H9 (cell line): ENCODE results near the gene NDUFS6. TPM values are rescaled to one million over a fixed set of nuclear protein-coding genes. Genes with fewer than 3 reads are reported as not detected.

Source experiments
- DNase-seq: peaks from one replicate; pipeline ENCODE4 v3.0.0-alpha.2; 2017
- H2AFZ ChIP-seq: one replicate; pipeline ENCODE4 v1.6.1; 2013; ENCODE audit warnings: mild to moderate bottlenecking, low read length, control low read depth, moderate library complexity
- H2AK5ac ChIP-seq: 2 replicates; pipeline ENCODE4 v1.6.1; 2013; ENCODE audit warnings: low read length, control low read depth, mixed read lengths; ENCODE audit not compliant: insufficient read length
- H2BK120ac ChIP-seq: one replicate; pipeline ENCODE4 v1.6.1; 2013; ENCODE audit warnings: low read depth, mild to moderate bottlenecking, low read length, control low read depth, inconsistent platforms; ENCODE audit not compliant: poor library complexity, severe bottlenecking
- H2BK12ac ChIP-seq: 2 replicates; pipeline ENCODE4 v1.6.1; 2013; ENCODE audit warnings: low read length, control low read depth, mixed read lengths, low read depth; ENCODE audit not compliant: insufficient read length
- H2BK15ac ChIP-seq: 2 replicates; pipeline ENCODE4 v1.6.1; 2013; ENCODE audit warnings: low read depth, low read length, control low read depth
- H2BK20ac ChIP-seq: one replicate; pipeline ENCODE4 v1.6.1; 2013; ENCODE audit warnings: low read depth, mild to moderate bottlenecking, low read length, control low read depth, inconsistent platforms; ENCODE audit not compliant: poor library complexity, severe bottlenecking
- H2BK5ac ChIP-seq: 2 replicates; pipeline ENCODE4 v1.6.1; 2013; ENCODE audit warnings: low read length, control low read depth, mixed read lengths; ENCODE audit not compliant: insufficient read length
- H3K14ac ChIP-seq: 2 replicates; pipeline ENCODE4 v1.6.1; 2013; ENCODE audit warnings: low read length, control low read depth; ENCODE audit not compliant: insufficient read depth
- H3K18ac ChIP-seq: 2 replicates; pipeline ENCODE4 v1.6.1; 2013; ENCODE audit warnings: low read depth, mild to moderate bottlenecking, mixed read lengths, low read length, control low read depth; ENCODE audit not compliant: insufficient read length
- H3K23ac ChIP-seq: 2 replicates; pipeline ENCODE4 v1.6.1; 2013; ENCODE audit warnings: low read length, control low read depth, mixed read lengths, low read depth; ENCODE audit not compliant: insufficient read length
- H3K23me2 ChIP-seq: 2 replicates; pipeline ENCODE4 v1.6.1; 2013; ENCODE audit warnings: low read depth, mild to moderate bottlenecking, mixed read lengths, low read length, control low read depth; ENCODE audit not compliant: insufficient read length, poor library complexity, severe bottlenecking
- H3K27ac ChIP-seq: 2 replicates; pipeline ENCODE4 v1.5.1; 2013; ENCODE audit warnings: low read length, control low read depth, mixed read lengths, low read depth; ENCODE audit not compliant: insufficient read length
- H3K27me3 ChIP-seq: 2 replicates; pipeline ENCODE4 v1.6.1; 2013; ENCODE audit warnings: low read length, control low read depth, inconsistent platforms; ENCODE audit not compliant: insufficient read depth
- H3K4ac ChIP-seq: 2 replicates; pipeline ENCODE4 v1.6.1; 2013; ENCODE audit warnings: low read depth, mild to moderate bottlenecking, control low read depth, inconsistent platforms, low read length, moderate library complexity
- H3K4me1 ChIP-seq: 2 replicates; pipeline ENCODE4 v1.6.1; 2013; ENCODE audit warnings: low read length, control low read depth, inconsistent platforms; ENCODE audit not compliant: insufficient read depth
- H3K4me2 ChIP-seq: 2 replicates; pipeline ENCODE4 v1.6.1; 2013; ENCODE audit warnings: low read length, control low read depth, mixed read lengths; ENCODE audit not compliant: insufficient read length, insufficient read depth
- H3K56ac ChIP-seq: 2 replicates; pipeline ENCODE4 v1.6.1; 2013; ENCODE audit warnings: low read depth, mild to moderate bottlenecking, mixed read lengths, low read length, control low read depth; ENCODE audit not compliant: insufficient read length
- H3K79me1 ChIP-seq: 2 replicates; pipeline ENCODE4 v1.6.1; 2013; ENCODE audit warnings: low read depth, mild to moderate bottlenecking, moderate library complexity, low read length, control low read depth, inconsistent platforms; ENCODE audit not compliant: insufficient read depth, poor library complexity, severe bottlenecking
- H3K79me2 ChIP-seq: 2 replicates; pipeline ENCODE4 v1.6.1; 2013; ENCODE audit warnings: low read length, control low read depth, inconsistent platforms; ENCODE audit not compliant: insufficient read depth
- H3K9ac ChIP-seq: 2 replicates; pipeline ENCODE4 v1.6.1; 2013; ENCODE audit warnings: low read length, control low read depth, mixed read lengths; ENCODE audit not compliant: insufficient read length; ENCODE audit errors: extremely low read depth
- H3K9me3 ChIP-seq: one replicate; pipeline ENCODE4 v1.6.1; 2013; ENCODE audit warnings: low read depth, low read length, inconsistent platforms; ENCODE audit not compliant: control insufficient read depth
- H3T11ph ChIP-seq: one replicate; pipeline ENCODE4 v1.6.1; 2013; ENCODE audit warnings: mild to moderate bottlenecking, low read length, control low read depth, inconsistent platforms
- H4K20me1 ChIP-seq: one replicate; pipeline ENCODE4 v1.6.1; 2013; ENCODE audit not compliant: control insufficient read depth, insufficient read length, insufficient read depth
- H4K5ac ChIP-seq: 2 replicates; pipeline ENCODE4 v1.6.1; 2013; ENCODE audit warnings: low read depth, mild to moderate bottlenecking, mixed read lengths, low read length, control low read depth; ENCODE audit not compliant: insufficient read length
- H4K8ac ChIP-seq: replicated peaks from 2 replicates; pipeline ENCODE4 v1.6.1; 2013; ENCODE audit warnings: low read length, control low read depth, mixed read lengths, low read depth; ENCODE audit not compliant: insufficient read length
- H4K91ac ChIP-seq: 2 replicates; pipeline ENCODE4 v1.6.1; 2013; ENCODE audit warnings: low read depth, mild to moderate bottlenecking, moderate library complexity, mixed read lengths, low read length, control low read depth; ENCODE audit not compliant: insufficient read length
- H3K27ac Mint-ChIP-seq, 3 experiments: 2 replicates in 2 of 3; 3 replicates in 1 of 3; pipeline ENCODE4 v1.8.0; 2020 to 2021; ENCODE audit warnings: mixed read lengths in 3 of 3, mild to moderate bottlenecking in 1 of 3, moderate library complexity in 1 of 3
- H3K27me3 Mint-ChIP-seq: 2 replicates; pipeline ENCODE4 v1.8.0; 2021; ENCODE audit warnings: low read depth, mild to moderate bottlenecking, moderate library complexity, mixed read lengths
- H3K36me3 Mint-ChIP-seq, 3 experiments: 2 replicates in 2 of 3; 3 replicates in 1 of 3; pipeline ENCODE4 v1.8.0; 2020 to 2021; ENCODE audit warnings: low read depth in 3 of 3, mixed read lengths in 3 of 3; ENCODE audit not compliant: insufficient read depth in 1 of 3
- H3K4me1 Mint-ChIP-seq, 2 experiments: 2 replicates each; pipeline ENCODE4 v1.8.0; 2020; ENCODE audit warnings: mixed read lengths in 2 of 2
- H3K4me3 Mint-ChIP-seq, 2 experiments: 2 replicates in 1 of 2; 3 replicates in 1 of 2; pipeline ENCODE4 v1.8.0; 2020 to 2021; ENCODE audit warnings: mild to moderate bottlenecking in 2 of 2, mixed read lengths in 2 of 2, moderate library complexity in 1 of 2
- H3K9me3 Mint-ChIP-seq, 2 experiments: 2 replicates in 1 of 2; 3 replicates in 1 of 2; pipeline ENCODE4 v1.8.0; 2020; ENCODE audit warnings: mild to moderate bottlenecking in 2 of 2, mixed read lengths in 2 of 2, moderate library complexity in 1 of 2
- CTCF ChIP-seq: fragments of 200-600 bp; sonication (generic); conservative IDR thresholded peaks from 3 replicates; pipeline ENCODE4 v1.8.0; 2021; ENCODE audit warnings: antibody characterized with exemption, mild to moderate bottlenecking
- WGBS: extraction: QIAGEN DNeasy Blood & Tissue Kit; methylation state at CpG from one replicate; pipeline ENCODE4 v1.1.7; 2013; ENCODE audit warnings: missing lambda C conversion rate, low lambda C conversion rate, mixed read lengths; ENCODE audit not compliant: insufficient read length; ENCODE audit errors: extremely low coverage; 5-methylcytosine and 5-hydroxymethylcytosine counted together
- total RNA-seq: library from RNA; stranded (reverse); gene quantifications from 2 replicates; pipeline ENCODE4 v1.2.1, GENCODE V29; 2021

NDUFS6 gene
- total RNA-seq, 1 experiment from 2014 or later = 62.5 TPM

DNA sequence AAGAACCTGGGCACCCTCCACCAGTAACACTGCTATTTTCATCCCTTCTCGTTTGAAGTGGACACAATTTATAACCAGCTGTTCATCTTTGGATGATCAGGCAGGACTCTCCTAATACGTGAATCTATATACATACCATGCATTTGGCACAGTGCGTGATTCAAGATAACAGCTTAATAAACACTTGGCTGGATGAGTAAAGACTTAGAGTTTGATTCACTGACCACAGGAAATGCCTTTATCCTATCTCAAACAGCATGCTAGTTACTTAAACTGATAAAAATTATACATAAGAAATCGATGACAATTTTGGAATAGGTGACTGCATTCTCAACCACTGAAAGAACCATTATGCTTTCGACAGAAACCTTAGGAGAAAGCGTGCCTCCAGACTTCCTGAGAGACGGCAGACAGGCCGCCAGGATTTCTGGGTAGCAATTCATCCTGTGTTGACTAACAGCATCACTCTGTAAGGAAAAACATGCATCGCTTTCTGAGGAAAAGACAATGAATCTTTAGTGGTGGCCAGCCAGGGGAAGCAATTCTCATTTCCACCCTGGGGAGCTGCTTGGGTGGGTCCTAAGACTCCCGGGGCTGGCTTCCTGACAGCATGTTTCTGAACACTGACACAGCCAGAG, 11.3 kb upstream of the NDUFS6 start:
- H3K14ac ChIP-seq = no peak overlapping the region
- no peak overlapping the region for H3T11ph ChIP-seq
- Mint-ChIP-seq H3K27ac (peak overlapping the region in 1 of 3 experiments; percentile 55; a peak in 4 of 7 replicates), H3K4me3 (no peak overlapping the region), H3K4me1 (peaks cover 20 to 23% of the 10 kb centered on the region in 2 experiments), H3K36me3 (no peaks in the 10 kb centered on the region; a peak in 1 of 7 replicates), H3K27me3 (no peaks in the 10 kb centered on the region; the same call in 1 of the 2 replicates), H3K9me3 (no peaks in the 10 kb centered on the region)
- H3K79me1 ChIP-seq = no peaks in the 10 kb centered on the region
- no peak overlapping the region for H4K8ac ChIP-seq
- no peak for DNase-seq
- H3K4me1 ChIP-seq = peaks cover 3% of the 10 kb centered on the region; the same call in 1 of the 2 replicates
- no peak overlapping the region for H2BK20ac ChIP-seq
- no peak overlapping the region for H3K56ac ChIP-seq
- no peak overlapping the region for H3K18ac ChIP-seq
- H2BK120ac ChIP-seq = no peak overlapping the region
- no peak overlapping the region for H3K27ac ChIP-seq
- H3K23ac ChIP-seq = no peak overlapping the region
- no peak overlapping the region for H3K4me2 ChIP-seq
- H4K5ac ChIP-seq = no peak overlapping the region
- H3K9me3 ChIP-seq = no peaks in the 10 kb centered on the region
- H2AK5ac ChIP-seq = no peak overlapping the region
- no peak overlapping the region for H3K9ac ChIP-seq
- TF ChIP-seq CTCF = no peak
- no peak overlapping the region for H2BK5ac ChIP-seq
- H3K79me2 ChIP-seq = no peaks in the 10 kb centered on the region
- no peaks in the 10 kb centered on the region for H4K20me1 ChIP-seq
- H4K91ac ChIP-seq = no peak overlapping the region
- peaks cover 2% of the 10 kb centered on the region for H3K23me2 ChIP-seq
- no peak overlapping the region for H3K4ac ChIP-seq
- H3K27me3 ChIP-seq = no peaks in the 10 kb centered on the region
- no peak overlapping the region for H2BK15ac ChIP-seq
- no peak overlapping the region for H2BK12ac ChIP-seq
- no peak overlapping the region for H2AFZ ChIP-seq
- no CpG with 5 or more reads among the region's 10 CpGs for WGBS
